Measurements from ENCODE around the gene MAP3K4. TPM values are rescaled to one million over a fixed set of nuclear protein-coding genes. Genes with fewer than 3 reads are reported as not detected.

MAP3K4 gene
- total RNA-seq, 1 experiment from 2014 or later, result 54.3 TPM

DNA sequence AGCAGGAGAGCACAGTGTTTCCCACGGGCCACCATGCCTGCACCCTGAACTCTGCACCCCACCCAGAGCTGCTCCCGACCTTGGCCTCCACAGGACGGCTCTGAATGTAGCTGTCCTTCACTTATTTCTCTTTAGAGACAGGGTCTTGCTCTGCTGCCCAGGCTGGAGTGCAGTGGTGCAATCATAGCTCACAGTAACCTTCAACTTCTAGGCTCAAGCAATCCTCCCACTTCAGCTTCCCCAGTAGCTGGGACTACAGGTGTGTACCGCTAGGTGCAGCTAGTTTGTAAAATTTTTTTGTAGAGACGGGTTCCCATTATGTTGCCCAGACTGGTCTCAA, 151.4 kb downstream of the MAP3K4 start:
- no peak overlapping the region for H3K4me3 Mint-ChIP-seq
- H3K9me3 Mint-ChIP-seq, result no peaks in the 10 kb centered on the region
- Histone ChIP-seq H2AK5ac (ENCODE audit: insufficient read length, low read length) (no peak overlapping the region), H3K56ac (ENCODE audit: insufficient read length, low read depth, low read length) (no peak overlapping the region), H3K79me1 (ENCODE audit: insufficient read depth, low read depth, low read length, poor library complexity, severe bottlenecking) (no peaks in the 10 kb centered on the region), H2AFZ (ENCODE audit: low read length) (no peak overlapping the region), H3K27ac (ENCODE audit: insufficient read length, low read depth, low read length) (no peak overlapping the region), H3T11ph (ENCODE audit: low read length) (no peak overlapping the region), H3K14ac (ENCODE audit: insufficient read depth, low read length) (no peak overlapping the region), H2BK120ac (ENCODE audit: low read depth, low read length, poor library complexity, severe bottlenecking) (no peak overlapping the region), H4K5ac (ENCODE audit: insufficient read length, low read depth, low read length) (no peak overlapping the region), H3K79me2 (ENCODE audit: insufficient read depth, low read length) (no peaks in the 10 kb centered on the region), H3K9me3 (ENCODE audit: control insufficient read depth, low read depth, low read length) (no peaks in the 10 kb centered on the region), H3K27me3 (ENCODE audit: insufficient read depth, low read length) (no peaks in the 10 kb centered on the region), H4K8ac (replicated peaks; ENCODE audit: insufficient read length, low read depth, low read length) (no peak overlapping the region), H2BK15ac (ENCODE audit: low read depth, low read length) (no peak overlapping the region), H3K18ac (ENCODE audit: insufficient read length, low read depth, low read length) (no peak overlapping the region), H3K4me1 (ENCODE audit: insufficient read depth, low read length) (no peaks in the 10 kb centered on the region), H2BK12ac (ENCODE audit: insufficient read length, low read depth, low read length) (no peak overlapping the region), H4K91ac (ENCODE audit: insufficient read length, low read depth, low read length) (no peak overlapping the region), H2BK5ac (ENCODE audit: insufficient read length, low read length) (no peak overlapping the region), H3K23ac (ENCODE audit: insufficient read length, low read depth, low read length) (no peak overlapping the region), H3K4me2 (ENCODE audit: insufficient read depth, insufficient read length, low read length) (no peak overlapping the region), H4K20me1 (ENCODE audit: control insufficient read depth, insufficient read depth, insufficient read length) (no peaks in the 10 kb centered on the region), H3K9ac (ENCODE audit: extremely low read depth, insufficient read length, low read length) (no peak overlapping the region), H3K4ac (ENCODE audit: low read depth, low read length) (no peak overlapping the region), H2BK20ac (ENCODE audit: low read depth, low read length, poor library complexity, severe bottlenecking) (no peak overlapping the region), H3K23me2 (ENCODE audit: insufficient read length, low read depth, low read length, poor library complexity, severe bottlenecking) (no peaks in the 10 kb centered on the region)
- DNase-seq, result no peak
- no peaks in the 10 kb centered on the region; a peak in 1 of 4 replicates for H3K4me1 Mint-ChIP-seq
- no peaks in the 10 kb centered on the region for H3K27me3 Mint-ChIP-seq (ENCODE audit: low read depth)
- H3K27ac Mint-ChIP-seq, result no peak overlapping the region
- TF ChIP-seq, protein P1, sequence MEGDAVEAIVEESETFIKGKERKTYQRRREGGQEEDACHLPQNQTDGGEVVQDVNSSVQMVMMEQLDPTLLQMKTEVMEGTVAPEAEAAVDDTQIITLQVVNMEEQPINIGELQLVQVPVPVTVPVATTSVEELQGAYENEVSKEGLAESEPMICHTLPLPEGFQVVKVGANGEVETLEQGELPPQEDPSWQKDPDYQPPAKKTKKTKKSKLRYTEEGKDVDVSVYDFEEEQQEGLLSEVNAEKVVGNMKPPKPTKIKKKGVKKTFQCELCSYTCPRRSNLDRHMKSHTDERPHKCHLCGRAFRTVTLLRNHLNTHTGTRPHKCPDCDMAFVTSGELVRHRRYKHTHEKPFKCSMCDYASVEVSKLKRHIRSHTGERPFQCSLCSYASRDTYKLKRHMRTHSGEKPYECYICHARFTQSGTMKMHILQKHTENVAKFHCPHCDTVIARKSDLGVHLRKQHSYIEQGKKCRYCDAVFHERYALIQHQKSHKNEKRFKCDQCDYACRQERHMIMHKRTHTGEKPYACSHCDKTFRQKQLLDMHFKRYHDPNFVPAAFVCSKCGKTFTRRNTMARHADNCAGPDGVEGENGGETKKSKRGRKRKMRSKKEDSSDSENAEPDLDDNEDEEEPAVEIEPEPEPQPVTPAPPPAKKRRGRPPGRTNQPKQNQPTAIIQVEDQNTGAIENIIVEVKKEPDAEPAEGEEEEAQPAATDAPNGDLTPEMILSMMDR (conservative IDR thresholded peaks at IDR 0.05), result no peak
- no CpG with 5 or more reads among the region's 5 CpGs for WGBS (ENCODE audit: extremely low coverage, insufficient read length, low lambda C conversion rate)
- H3K36me3 Mint-ChIP-seq (ENCODE audit: insufficient read depth in 1 of 3, low read depth in 3 of 3), result peaks cover 31 to 56% (median 47%) of the 10 kb centered on the region in 3 experiments
